HepG2 (cell line): ENCODE data around the gene HAO2. TPM values are rescaled to one million over a fixed set of nuclear protein-coding genes. Genes with fewer than 3 reads are reported as not detected.

Source experiments
- CREB1 ChIP-seq, 2 experiments: fragments of 450-650 bp in 1 of 2; IDR thresholded peaks; 2 replicates each; pipeline ENCODE4 v1.6.1; 2016 to 2017; ENCODE audit warnings: control low read depth in 1 of 2, mild to moderate bottlenecking in 1 of 2, missing compliant biosample characterization in 1 of 2, missing genetic modification characterization in 1 of 2
- CTCF ChIP-seq: sonication (generic); formaldehyde crosslinking; IDR thresholded peaks from 2 replicates; pipeline ENCODE4 v1.5.0; 2020; ENCODE audit warnings: mild to moderate bottlenecking, missing genetic modification reagents, moderate library complexity
- EED ChIP-seq: sonication (generic); formaldehyde crosslinking; IDR thresholded peaks from 2 replicates; pipeline ENCODE4 v1.5.0; 2020; ENCODE audit warnings: mild to moderate bottlenecking, missing genetic modification reagents
- HMG20A ChIP-seq: IDR thresholded peaks from 2 replicates; pipeline ENCODE4 v1.6.1; 2016; ENCODE audit warnings: borderline replicate concordance
- IRX3 ChIP-seq: sonication (generic); formaldehyde crosslinking; IDR thresholded peaks from 2 replicates; pipeline ENCODE4 v1.8.1; 2023; ENCODE audit warnings: mild to moderate bottlenecking, low read depth, missing genetic modification reagents, borderline replicate concordance
- NFAT5 ChIP-seq: sonication (generic); formaldehyde crosslinking; IDR thresholded peaks from 2 replicates; pipeline ENCODE4 v1.4.0; 2020; ENCODE audit warnings: missing genetic modification reagents
- PBX3 ChIP-seq: sonication (generic); formaldehyde crosslinking; IDR thresholded peaks from 2 replicates; pipeline ENCODE4 v1.8.1; 2023; ENCODE audit warnings: missing genetic modification reagents, inconsistent platforms, borderline replicate concordance
- PHF21A ChIP-seq: sonication (generic); formaldehyde crosslinking; IDR thresholded peaks from 2 replicates; pipeline ENCODE4 v1.5.0; 2020; ENCODE audit warnings: mild to moderate bottlenecking, missing genetic modification reagents
- PHF8 ChIP-seq: sonication (generic); formaldehyde crosslinking; IDR thresholded peaks from 2 replicates; pipeline ENCODE4 v1.5.0; 2020; ENCODE audit warnings: missing genetic modification reagents
- POLR2A ChIP-seq, 2 experiments: IDR thresholded peaks; 2 replicates each; pipeline ENCODE4 v1.6.1; 2011; ENCODE audit warnings: low read depth in 2 of 2, low read length in 2 of 2, mild to moderate bottlenecking in 1 of 2, moderate library complexity in 1 of 2; ENCODE audit not compliant: insufficient read depth in 1 of 2
- RAD51 ChIP-seq: fragments of 450-650 bp; IDR thresholded peaks from 2 replicates; pipeline ENCODE4 v1.6.1; 2016; ENCODE audit warnings: borderline replicate concordance
- RFXANK ChIP-seq: IDR thresholded peaks from 2 replicates; pipeline ENCODE4 v1.6.1; 2016
- SKIL ChIP-seq: sonication (generic); formaldehyde crosslinking; IDR thresholded peaks from 2 replicates; pipeline ENCODE4 v1.8.0; 2022; ENCODE audit warnings: missing genetic modification reagents, mild to moderate bottlenecking, moderate library complexity, borderline replicate concordance
- SOX5 ChIP-seq: IDR thresholded peaks from 2 replicates; pipeline ENCODE4 v1.6.1; 2016; ENCODE audit warnings: borderline replicate concordance
- TOPORS ChIP-seq: sonication (generic); formaldehyde crosslinking; IDR thresholded peaks from 2 replicates; pipeline ENCODE4 v1.8.0; 2023; ENCODE audit warnings: mild to moderate bottlenecking, missing genetic modification reagents
- ZIK1 ChIP-seq: sonication (generic); formaldehyde crosslinking; IDR thresholded peaks from 2 replicates; pipeline ENCODE4 v1.5.0; 2020; ENCODE audit warnings: mild to moderate bottlenecking, low read depth, missing genetic modification reagents, borderline replicate concordance
- ZNF598 ChIP-seq: sonication (generic); formaldehyde crosslinking; IDR thresholded peaks from 2 replicates; pipeline ENCODE4 v1.5.1; 2020; ENCODE audit warnings: mild to moderate bottlenecking, missing genetic modification reagents, borderline replicate concordance
- polyA plus RNA-seq, 8 experiments: library from polyadenylated mRNA; depleted of rRNA in 3 of 8; stranded (reverse) in 7 of 8; unstranded in 1 of 8; fragments of >200 nt; fragmentation: Illumina TruSeq in 4 of 8; extraction: Trizol in 4 of 8; gene quantifications; 2 replicates each; pipeline versions ENCODE4 v1.2.1 to v1.2.3, GENCODE V29; 2011 to 2016; ENCODE audit warnings: low read depth in 4 of 8, missing spikeins in 1 of 8, mixed read lengths in 1 of 8; ENCODE audit not compliant: insufficient read depth in 1 of 8
- total RNA-seq, 5 experiments: library from RNA; depleted of rRNA; stranded (reverse); fragments of >200 nt; fragmentation: Illumina TruSeq; extraction: Trizol; gene quantifications; 2 replicates each; pipeline ENCODE4 v1.2.3, GENCODE V29; 2016; ENCODE audit warnings: low read depth in 1 of 5
- TF ChIP-seq, protein P1 (sequence below): IDR thresholded peaks from 2 replicates; pipeline ENCODE4 v1.6.1; 2016; ENCODE audit warnings: mild to moderate bottlenecking

HAO2 gene
- total and polyA plus RNA-seq, 2 of the 13 experiments (the other 11 are each of a cell fraction or from before 2014, with no cell fraction given), result 0.05 to 0.09 TPM

GRCh38 chr1:119327450-119328155, 41.0 kb upstream of the HAO2 start (continued):
- TF ChIP-seq CTCF (CRISPR knock-in tag), result peak; percentile 67
- no peak for TF ChIP-seq ZIK1 (CRISPR knock-in tag)
- TF ChIP-seq PHF21A, result no peak
- TF ChIP-seq PHF8 (CRISPR knock-in tag), result peak; percentile 63
- no peak for TF ChIP-seq CREB1 (IDR thresholded peaks at IDR 0.05)
- no peak for TF ChIP-seq CREB1 (CRISPR knock-in tag; IDR thresholded peaks at IDR 0.05)
- no peak for TF ChIP-seq PBX3 (CRISPR knock-in tag)
- TF ChIP-seq, protein P1, sequence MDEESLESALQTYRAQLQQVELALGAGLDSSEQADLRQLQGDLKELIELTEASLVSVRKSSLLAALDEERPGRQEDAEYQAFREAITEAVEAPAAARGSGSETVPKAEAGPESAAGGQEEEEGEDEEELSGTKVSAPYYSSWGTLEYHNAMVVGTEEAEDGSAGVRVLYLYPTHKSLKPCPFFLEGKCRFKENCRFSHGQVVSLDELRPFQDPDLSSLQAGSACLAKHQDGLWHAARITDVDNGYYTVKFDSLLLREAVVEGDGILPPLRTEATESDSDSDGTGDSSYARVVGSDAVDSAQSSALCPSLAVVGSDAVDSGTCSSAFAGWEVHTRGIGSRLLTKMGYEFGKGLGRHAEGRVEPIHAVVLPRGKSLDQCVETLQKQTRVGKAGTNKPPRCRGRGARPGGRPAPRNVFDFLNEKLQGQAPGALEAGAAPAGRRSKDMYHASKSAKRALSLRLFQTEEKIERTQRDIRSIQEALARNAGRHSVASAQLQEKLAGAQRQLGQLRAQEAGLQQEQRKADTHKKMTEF (CRISPR knock-in tag), result no peak
- TF ChIP-seq IRX3 (CRISPR knock-in tag), result no peak
- TF ChIP-seq EED (CRISPR knock-in tag), result no peak
- TF ChIP-seq TOPORS (CRISPR knock-in tag), result 0 out of 2 replicates have a peak, but pooled peaks have one; percentile 72
- no peak for TF ChIP-seq RAD51
- TF ChIP-seq SKIL (CRISPR knock-in tag), result no peak
- TF ChIP-seq NFAT5 (CRISPR knock-in tag), result peak; percentile 70; the same call in 1 of the 2 replicates
- TF ChIP-seq POLR2A (IDR thresholded peaks at IDR 0.05; ENCODE audit: insufficient read depth in 1 of 2, low read depth in 2 of 2, low read length in 2 of 2), result peak in 1 of 2 experiments; percentile 35; a peak in 1 of 4 replicates
- no peak for TF ChIP-seq SOX5
- TF ChIP-seq ZNF598 (CRISPR knock-in tag), result peak; percentile 78
- TF ChIP-seq HMG20A (CRISPR knock-in tag), result no peak
- TF ChIP-seq RFXANK (CRISPR knock-in tag), result no peak
